Neural progenitor cell (in vitro differentiated cells): Measurements from ENCODE around the gene ZNF484. TPM values are rescaled to one million over a fixed set of nuclear protein-coding genes. Genes with fewer than 3 reads are reported as not detected.
A peak's percentile ranks its signal among the peaks of the same experiment; 100 is the strongest.

ENCODE experiments used
- DNase-seq: peaks from one replicate; pipeline ENCODE4 v3.0.0-alpha.2; 2016; ENCODE audit warnings: low spot score
- H2AFZ ChIP-seq: fragments of 200-600 bp; sonication (generic); replicated peaks from 2 replicates; pipeline ENCODE4 v1.6.1; 2016; ENCODE audit warnings: antibody characterized with exemption
- H3F3A ChIP-seq: fragments of 200-600 bp; sonication (generic); 2 replicates; pipeline ENCODE4 v1.6.1; 2016; ENCODE audit warnings: antibody characterized with exemption, low read depth
- H3K27ac ChIP-seq: fragments of 200-600 bp; sonication (generic); 2 replicates; pipeline ENCODE4 v1.5.1; 2016; ENCODE audit warnings: mild to moderate bottlenecking
- H3K27me3 ChIP-seq: fragments of 200-600 bp; sonication (generic); 2 replicates; pipeline ENCODE4 v1.6.1; 2016; ENCODE audit warnings: mild to moderate bottlenecking, moderate library complexity
- H3K36me3 ChIP-seq: fragments of 200-600 bp; sonication (generic); 2 replicates; pipeline ENCODE4 v1.5.1; 2016
- H3K4me1 ChIP-seq: fragments of 200-600 bp; sonication (generic); 2 replicates; pipeline ENCODE4 v1.6.1; 2016; ENCODE audit warnings: mixed run types
- H3K4me2 ChIP-seq: fragments of 200-600 bp; sonication (generic); 2 replicates; pipeline ENCODE4 v1.6.1; 2016
- H3K4me3 ChIP-seq: fragments of 200-600 bp; sonication (generic); 2 replicates; pipeline ENCODE4 v1.5.1; 2016
- H3K79me2 ChIP-seq: fragments of 200-600 bp; sonication (generic); 2 replicates; pipeline ENCODE4 v1.6.1; 2016; ENCODE audit warnings: low read depth
- H3K9ac ChIP-seq: fragments of 200-600 bp; sonication (generic); 2 replicates; pipeline ENCODE4 v1.6.1; 2016
- H3K9me3 ChIP-seq: fragments of 200-600 bp; sonication (generic); 2 replicates; pipeline ENCODE4 v1.5.1; 2016; ENCODE audit warnings: low read depth
- H4K20me1 ChIP-seq: fragments of 200-600 bp; sonication (generic); 2 replicates; pipeline ENCODE4 v1.6.1; 2016; ENCODE audit warnings: low read depth
- H3K27ac Mint-ChIP-seq: 3 replicates; pipeline ENCODE4 v1.8.0; 2021; ENCODE audit warnings: mixed read lengths
- H3K27me3 Mint-ChIP-seq: 2 replicates; pipeline ENCODE4 v1.8.0; 2022; ENCODE audit warnings: low read depth, mild to moderate bottlenecking, inconsistent platforms, moderate library complexity, mixed read lengths; ENCODE audit not compliant: insufficient read depth
- H3K36me3 Mint-ChIP-seq: 3 replicates; pipeline ENCODE4 v1.8.0; 2021; ENCODE audit warnings: mixed read lengths
- H3K4me1 Mint-ChIP-seq: 3 replicates; pipeline ENCODE4 v1.8.0; 2021; ENCODE audit warnings: mixed read lengths
- H3K4me3 Mint-ChIP-seq: 3 replicates; pipeline ENCODE4 v1.8.0; 2021; ENCODE audit warnings: mild to moderate bottlenecking, moderate library complexity, mixed read lengths
- H3K9me3 Mint-ChIP-seq: 3 replicates; pipeline ENCODE4 v1.8.0; 2020; ENCODE audit warnings: mixed read lengths
- CTCF ChIP-seq: fragments of 200-600 bp; sonication (generic); IDR thresholded peaks from 2 replicates; pipeline ENCODE4 v1.5.1; 2017; ENCODE audit warnings: antibody characterized with exemption, mild to moderate bottlenecking
- EZH2 ChIP-seq: fragments of 200-600 bp; sonication (generic); IDR thresholded peaks from 2 replicates; pipeline ENCODE4 v1.6.1; 2017; ENCODE audit warnings: antibody characterized with exemption, mild to moderate bottlenecking, moderate library complexity
- EZH2phosphoT487 ChIP-seq: fragments of 200-600 bp; sonication (generic); IDR thresholded peaks from 2 replicates; pipeline ENCODE4 v1.6.1; 2017; ENCODE audit warnings: antibody characterized with exemption
- total RNA-seq: library from RNA; depleted of rRNA; stranded (reverse); fragments of >200 nt; gene quantifications from 2 replicates; pipeline ENCODE4 v1.2.3, GENCODE V29; 2015; ENCODE audit warnings: low replicate concordance

ZNF484 gene
- total RNA-seq: 24.3 and 36.9 TPM in 2 replicates

DNA sequence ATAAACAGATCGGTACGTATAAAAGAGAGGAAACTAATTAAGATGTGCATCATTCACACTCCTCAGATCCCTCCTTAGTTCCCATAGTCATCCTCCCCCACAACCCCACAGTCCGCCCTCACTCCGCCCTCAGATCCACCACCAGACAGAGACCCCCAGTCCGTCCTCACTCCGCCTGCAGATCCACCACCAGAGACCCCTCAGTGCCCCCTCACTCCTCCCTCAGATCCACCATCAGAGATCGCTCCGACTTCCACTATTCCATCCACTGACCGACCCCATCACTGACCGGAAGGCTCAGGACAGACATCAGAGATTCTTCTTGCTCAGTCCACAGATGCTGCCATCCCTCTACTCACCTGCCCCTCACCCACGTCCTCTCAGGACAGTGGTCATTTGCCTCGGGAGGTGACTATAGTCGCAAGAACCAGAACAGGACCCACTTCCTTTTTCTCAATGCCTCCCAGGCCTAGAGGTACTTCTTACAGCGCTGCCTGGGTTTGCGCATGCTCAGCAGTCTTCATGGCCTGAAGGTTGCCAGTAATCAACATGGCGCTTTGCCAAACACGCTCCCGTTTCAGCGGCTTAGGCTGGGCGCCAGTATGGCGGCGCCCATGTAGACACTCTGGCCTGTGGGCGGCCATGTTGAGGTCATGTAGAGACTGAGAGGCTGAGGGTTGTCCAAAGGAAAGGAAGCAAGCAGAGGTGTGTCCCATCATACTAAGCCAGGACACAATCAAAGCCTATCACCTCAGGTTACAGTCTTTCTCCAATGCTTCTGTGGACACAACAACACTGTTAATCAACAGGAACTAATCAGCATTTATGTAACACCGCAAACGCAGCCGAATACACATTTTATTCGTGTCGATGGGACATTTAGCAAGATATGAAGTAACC lies at the start of gene ZNF484:
Gene ZNF484 (minus strand): TSS at position 508 of the 900 bp plus-strand sequence. CDS start 3,009 bp downstream, outside the sequence.
- H3K4me3 ChIP-seq: peak within 1 kb of the TSS; percentile 67
- H2AFZ ChIP-seq: peak within 1 kb of the TSS; percentile 88
- no peak for TF ChIP-seq EZH2
- no peak for TF ChIP-seq CTCF
- peak; percentile 32 for TF ChIP-seq EZH2phosphoT487
- no peaks in the 10 kb centered on the region for H3K27me3 ChIP-seq
- H3K36me3 ChIP-seq: no peaks in the 10 kb centered on the region
- H3K27ac Mint-ChIP-seq: peak within 1 kb of the TSS; percentile 96
- no peaks in the 10 kb centered on the region for H3F3A ChIP-seq
- no peaks in the 10 kb centered on the region for H4K20me1 ChIP-seq
- peak within 1 kb of the TSS; percentile 95 for H3K4me3 Mint-ChIP-seq
- H3K27ac ChIP-seq: peak within 1 kb of the TSS; percentile 9
- H3K9ac ChIP-seq: peak within 1 kb of the TSS; percentile 57
- peak within 1 kb of the TSS; percentile 90 for H3K4me2 ChIP-seq
- peaks cover 46% of the 10 kb centered on the region for H3K79me2 ChIP-seq
- H3K9me3 Mint-ChIP-seq: no peaks in the 10 kb centered on the region
- H3K36me3 Mint-ChIP-seq: peaks cover 4% of the 10 kb centered on the region
- no peaks in the 10 kb centered on the region for H3K9me3 ChIP-seq
- no peaks in the 10 kb centered on the region for H3K27me3 Mint-ChIP-seq
- peaks cover 21% of the 10 kb centered on the region for H3K4me1 ChIP-seq
- peaks cover 21% of the 10 kb centered on the region for H3K4me1 Mint-ChIP-seq
- DNase-seq: peak; percentile 98

- Histone ChIP-seq H3K36me3 (no peaks in the 10 kb centered on the region), H3K4me3 (no peak overlapping the region), H3K27me3 (no peaks in the 10 kb centered on the region), H3K9ac (no peak overlapping the region), H3K4me2 (no peak overlapping the region), H3F3A (no peaks in the 10 kb centered on the region), H4K20me1 (no peaks in the 10 kb centered on the region), H2AFZ (no peak overlapping the region), H3K79me2 (no peaks in the 10 kb centered on the region), H3K4me1 (no peaks in the 10 kb centered on the region), H3K27ac (no peak overlapping the region), H3K9me3 (no peaks in the 10 kb centered on the region)
- Mint-ChIP-seq H3K4me3 (no peak overlapping the region), H3K27ac (no peak overlapping the region), H3K36me3 (no peaks in the 10 kb centered on the region), H3K27me3 (peaks cover 13% of the 10 kb centered on the region), H3K4me1 (peaks cover 3% of the 10 kb centered on the region), H3K9me3 (no peaks in the 10 kb centered on the region)
- TF ChIP-seq EZH2phosphoT487: no peak
- TF ChIP-seq EZH2: no peak
- no peak for TF ChIP-seq CTCF
- DNase-seq: no peak
These were observed 42.6 kb upstream of the ZNF484 start for GRCh38 chr9:92920437-92920836.

DNA sequence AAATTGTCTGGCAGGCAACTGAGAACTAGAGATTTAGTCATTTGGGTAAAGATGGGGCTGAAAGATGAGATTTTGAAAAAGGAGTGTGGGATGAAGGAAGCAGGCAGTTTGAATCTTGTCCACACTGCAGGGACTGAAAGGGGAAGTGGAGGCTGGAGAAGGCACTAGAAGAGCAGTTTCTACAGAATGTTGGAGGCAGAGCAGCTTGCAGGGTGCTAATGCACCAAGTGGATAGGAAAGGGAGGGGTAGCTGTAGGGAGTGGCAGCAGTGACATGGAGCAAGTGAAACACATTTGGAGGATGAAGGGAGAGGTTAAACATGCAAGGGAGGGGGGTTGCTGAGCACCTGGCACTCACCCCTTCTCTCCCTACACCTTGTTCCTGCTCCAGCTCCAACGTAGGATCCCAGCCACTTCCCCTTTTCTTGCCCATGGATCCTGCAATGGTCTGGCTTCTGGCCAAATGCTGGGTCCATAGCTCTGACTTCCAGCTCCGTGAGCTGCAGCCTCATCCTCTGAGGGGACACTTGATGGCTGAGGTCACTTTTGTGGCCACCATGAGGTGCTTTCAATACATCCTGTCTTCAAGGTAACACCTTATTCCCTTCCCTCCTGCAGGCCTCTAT lies 39.5 kb upstream of the ZNF484 start:
- peaks cover 12% of the 10 kb centered on the region for H3K4me1 Mint-ChIP-seq
- no peaks in the 10 kb centered on the region for H3K79me2 ChIP-seq
- H3F3A ChIP-seq: peaks cover 4% of the 10 kb centered on the region
- H3K4me2 ChIP-seq: no peak overlapping the region
- H3K27ac ChIP-seq: no peak overlapping the region
- no peak for DNase-seq
- H3K4me1 ChIP-seq: peaks cover 9% of the 10 kb centered on the region
- no peaks in the 10 kb centered on the region for H3K36me3 ChIP-seq
- no peak overlapping the region for H2AFZ ChIP-seq
- no peak overlapping the region for H3K4me3 ChIP-seq
- H3K4me3 Mint-ChIP-seq: no peak overlapping the region
- no peaks in the 10 kb centered on the region for H3K9me3 ChIP-seq
- H3K9ac ChIP-seq: no peak overlapping the region
- H3K27me3 Mint-ChIP-seq: peaks cover 12% of the 10 kb centered on the region
- H3K36me3 Mint-ChIP-seq: no peaks in the 10 kb centered on the region
- H3K27me3 ChIP-seq: peaks cover 7% of the 10 kb centered on the region
- peaks cover 5% of the 10 kb centered on the region for H4K20me1 ChIP-seq
- no peak overlapping the region for H3K27ac Mint-ChIP-seq
- no peak for TF ChIP-seq CTCF
- no peaks in the 10 kb centered on the region for H3K9me3 Mint-ChIP-seq
